C4-2B (cell line): ENCODE data around the gene MICAL2.

Experiments used
- CTCF ChIP-seq: fragments of 450-650 bp; conservative IDR thresholded peaks from 2 replicates; pipeline ENCODE4 v1.5.1; 2017; ENCODE audit warnings: mild to moderate bottlenecking
- ZFX ChIP-seq: fragments of 450-650 bp; IDR thresholded peaks from 2 replicates; pipeline ENCODE4 v1.6.1; 2017

- TF ChIP-seq CTCF = no peak
- TF ChIP-seq ZFX = no peak
Observed at GRCh38 chr11:12111549-12112520, 1.4 kb downstream of the MICAL2 start.
